ENCODE results near the gene MST1R.

The MST1R gene

GRCh38 chr3:49882166-49882565 lies 21.5 kb downstream of the MST1R start:
- no peaks in the 10 kb centered on the region for H3K27me3 ChIP-seq
- no peak for DNase-seq

GRCh38 chr3:49880581-49881315 lies 22.9 kb downstream of the MST1R start:
- Histone ChIP-seq H3K36me3 (no peaks in the 10 kb centered on the region), H3K9me3 (no peaks in the 10 kb centered on the region), H3K4me3 (ENCODE audit: low read depth, low read length) (no peak overlapping the region), H3K4me1 (no peaks in the 10 kb centered on the region), H3K27me3 (no peaks in the 10 kb centered on the region)
- no peak for DNase-seq
- TF ChIP-seq CTCF (IDR thresholded peaks at IDR 0.05; ENCODE audit: low read depth, low read length), result no peak

More at GRCh38 chr3:49882166-49882565, 21.5 kb downstream of the MST1R start:
- Histone ChIP-seq H3K4me1 (no peaks in the 10 kb centered on the region), H3K4me3 (ENCODE audit: low read depth, low read length) (no peak overlapping the region), H3K9me3 (no peaks in the 10 kb centered on the region), H3K36me3 (no peaks in the 10 kb centered on the region)
- no peak for TF ChIP-seq CTCF (IDR thresholded peaks at IDR 0.05; ENCODE audit: low read depth, low read length)

- Histone ChIP-seq H3K27me3 (no peaks in the 10 kb centered on the region), H3K9me3 (no peaks in the 10 kb centered on the region), H3K4me3 (ENCODE audit: low read depth, low read length) (no peak overlapping the region), H3K4me1 (no peaks in the 10 kb centered on the region), H3K36me3 (no peaks in the 10 kb centered on the region)
- DNase-seq, result no peak
- no peak for TF ChIP-seq CTCF (IDR thresholded peaks at IDR 0.05; ENCODE audit: low read depth, low read length)
Observed at GRCh38 chr3:49879721-49880120, 24.0 kb downstream of the MST1R start.

GRCh38 chr3:49878686-49879085 lies 25.0 kb downstream of the MST1R start:
- DNase-seq, result no peak
- Histone ChIP-seq H3K4me1 (no peaks in the 10 kb centered on the region; the same call in 1 of the 2 replicates), H3K36me3 (no peaks in the 10 kb centered on the region), H3K27me3 (no peaks in the 10 kb centered on the region), H3K4me3 (ENCODE audit: low read depth, low read length) (no peak overlapping the region), H3K9me3 (no peaks in the 10 kb centered on the region)
- no peak for TF ChIP-seq CTCF (IDR thresholded peaks at IDR 0.05; ENCODE audit: low read depth, low read length)

- Histone ChIP-seq H3K9me3 (no peaks in the 10 kb centered on the region), H3K27me3 (no peaks in the 10 kb centered on the region), H3K4me1 (peaks cover 7% of the 10 kb centered on the region), H3K4me3 (ENCODE audit: low read depth, low read length) (no peak overlapping the region), H3K36me3 (no peaks in the 10 kb centered on the region)
- no peak for DNase-seq
- TF ChIP-seq CTCF (IDR thresholded peaks at IDR 0.05; ENCODE audit: low read depth, low read length), result no peak
Observed at GRCh38 chr3:49877716-49878115, 26.0 kb downstream of the MST1R start.

GRCh38 chr3:49876567-49876966 lies 27.1 kb downstream of the MST1R start:
- no peak for DNase-seq
- H3K9me3 ChIP-seq, result no peaks in the 10 kb centered on the region
- peaks cover 16% of the 10 kb centered on the region for H3K4me1 ChIP-seq
- no peaks in the 10 kb centered on the region for H3K27me3 ChIP-seq
- TF ChIP-seq CTCF (IDR thresholded peaks at IDR 0.05; ENCODE audit: low read depth, low read length), result no peak
- no peaks in the 10 kb centered on the region for H3K36me3 ChIP-seq
- no peak overlapping the region for H3K4me3 ChIP-seq (ENCODE audit: low read depth, low read length)
